ENCODE results near the gene NXPH3.

DNA sequence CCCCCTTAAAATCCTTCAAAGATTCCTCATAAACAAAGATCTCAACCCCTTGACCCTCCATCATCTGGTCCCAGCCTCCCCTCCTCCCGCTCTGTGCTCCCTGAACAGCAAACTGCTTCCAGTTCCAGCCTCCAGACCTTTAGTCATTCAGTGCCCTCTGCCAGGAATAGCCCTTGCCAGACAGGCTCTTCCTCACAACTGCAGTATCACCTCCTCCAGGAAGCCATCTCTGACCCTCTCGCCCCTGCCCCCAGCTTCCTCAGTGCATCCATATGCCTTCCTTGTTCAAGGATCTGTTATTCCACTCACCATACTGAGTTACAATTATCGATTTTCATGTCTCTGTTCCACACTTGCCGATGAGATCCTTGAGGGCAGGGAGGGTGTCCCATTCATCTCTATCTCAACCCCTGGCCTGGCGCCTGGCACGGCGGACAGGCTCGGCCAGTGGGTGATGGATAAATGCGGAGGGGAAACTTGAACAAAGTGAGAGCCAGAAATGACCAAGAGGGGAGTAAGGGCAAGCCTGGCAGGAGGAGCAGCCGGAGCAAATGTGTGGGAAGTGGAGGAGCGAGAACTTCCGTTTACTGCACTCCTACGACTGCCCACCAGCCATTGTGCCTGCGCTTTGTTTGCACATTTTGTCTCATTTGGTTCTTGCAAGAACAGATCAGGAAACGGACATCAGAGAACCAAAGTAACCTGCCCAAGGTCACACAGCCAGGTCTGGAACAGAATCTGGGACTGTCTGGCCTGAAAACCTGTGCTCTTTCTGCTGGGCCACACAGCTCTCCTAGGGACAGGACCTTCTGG, 2.0 kb upstream of the NXPH3 start:
- TF ChIP-seq ARNT (IDR thresholded peaks at IDR 0.05): no peak
- TF ChIP-seq SUZ12 (IDR thresholded peaks at IDR 0.05): no peak
- no peak for TF ChIP-seq TARDBP (IDR thresholded peaks at IDR 0.05)
- no peak for TF ChIP-seq HDGF (IDR thresholded peaks at IDR 0.05; ENCODE audit: borderline replicate concordance)
- no peak for TF ChIP-seq L3MBTL2 (conservative IDR thresholded peaks at IDR 0.05)
- TF ChIP-seq ELF4 (IDR thresholded peaks at IDR 0.05): no peak
- no peak for TF ChIP-seq NFRKB (IDR thresholded peaks at IDR 0.05)

Data from HEK293T (cell line).